Esophagus muscularis mucosa (tissue), 4 donors: ENCODE results near the gene AGAP1. TPM values are rescaled to one million over a fixed set of nuclear protein-coding genes. Genes with fewer than 3 reads are reported as not detected.

ENCODE experiments used
- DNase-seq: peaks from one replicate; pipeline ENCODE4 v3.0.0-alpha.2; 2017; ENCODE audit errors: extremely low spot score
- H3K27ac ChIP-seq, 4 donors: fragments of 200-600 bp; sonication (generic); replicated peaks in 1 of 4; 1 replicate in 3 of 4; 2 replicates in 1 of 4; pipeline ENCODE4 v1.5.1; 2016 to 2019; ENCODE audit warnings: mild to moderate bottlenecking in 1 of 4
- H3K27me3 ChIP-seq, 4 donors: fragments of 200-600 bp; sonication (generic); one replicate each; pipeline versions ENCODE4 v1.5.1 to v1.6.0; 2016 to 2019
- H3K36me3 ChIP-seq, 4 donors: fragments of 200-600 bp; sonication (generic); one replicate each; pipeline ENCODE4 v1.5.1; 2016 to 2019
- H3K4me1 ChIP-seq, 4 donors: fragments of 200-600 bp; sonication (generic); one replicate each; pipeline ENCODE4 v1.5.1; 2016 to 2019
- H3K4me3 ChIP-seq, 4 donors: fragments of 200-600 bp; sonication (generic); 1 replicate in 2 of 4; 2 replicates in 2 of 4; pipeline ENCODE4 v1.5.1; 2016 to 2019; ENCODE audit warnings: mild to moderate bottlenecking in 4 of 4, moderate library complexity in 1 of 4
- H3K9me3 ChIP-seq, 4 donors: fragments of 200-600 bp; sonication (generic); 1 replicate in 3 of 4; 2 replicates in 1 of 4; pipeline ENCODE4 v1.5.1; 2016 to 2019
- EP300 ChIP-seq: sonication (generic); formaldehyde crosslinking; IDR thresholded peaks from one replicate; pipeline ENCODE4 v1.6.1; 2017; ENCODE audit warnings: antibody characterized with exemption
- POLR2A ChIP-seq: fragments of 450-650 bp; IDR thresholded peaks from one replicate; pipeline ENCODE4 v1.6.1; 2017; ENCODE audit warnings: antibody characterized with exemption, moderate library complexity, mild to moderate bottlenecking, low read depth
- POLR2AphosphoS5 ChIP-seq, 2 donors: sonication (generic); formaldehyde crosslinking; IDR thresholded peaks; one replicate each; pipeline ENCODE4 v1.6.1; 2017; ENCODE audit warnings: antibody characterized with exemption in 2 of 2
- WGBS: methylation state at CpG from one replicate; pipeline ENCODE4 v1.1.5; 2018; 5-methylcytosine and 5-hydroxymethylcytosine counted together
- intact Hi-C: fragments of 100-400 bp; cut with DNase I; formaldehyde crosslinking; loops from one replicate; pipeline ENCODE4 v1.15.1; 2023
- total RNA-seq, 4 donors: library from RNA; depleted of rRNA; stranded (reverse); fragments of >200 nt; gene quantifications; one replicate each; pipeline versions ENCODE4 v1.1.0 to v1.2.1, GENCODE V29; 2016
- TF ChIP-seq, protein P1 (sequence below), 3 experiments: fragments of 200-600 bp in 2 of 3; fragments of 450-650 bp in 1 of 3; sonication (generic) in 2 of 3; IDR thresholded peaks; one replicate each; pipeline ENCODE4 v1.5.1; 2017 to 2019; ENCODE audit warnings: antibody characterized with exemption in 3 of 3, mild to moderate bottlenecking in 2 of 3, moderate library complexity in 1 of 3

The AGAP1 gene
- total RNA-seq, 4 donors from 2014 or later: 37.9 to 62.4 (median 47.2) TPM

GRCh38 chr2:235937526-235937925, 443.7 kb downstream of the AGAP1 start:
- Histone ChIP-seq H3K4me1 (peaks cover 0 to 13% (median 1%) of the 10 kb centered on the region in 4 donors), H3K27me3 (no peaks in the 10 kb centered on the region), H3K36me3 (peaks cover 0 to 41% (median 12%) of the 10 kb centered on the region in 4 donors), H3K9me3 (peaks cover 0 to 4% (median 0%) of the 10 kb centered on the region in 4 donors), H3K27ac (no peak overlapping the region), H3K4me3 (no peak overlapping the region)
- WGBS: 94% methylated on average over 12 of the region's 12 CpGs
- no peak for DNase-seq
- intact Hi-C loops: no loop called here
- TF ChIP-seq POLR2A (no peak), POLR2AphosphoS5 (IDR thresholded peaks at IDR 0.05) (no peak)
- TF ChIP-seq, protein P1, sequence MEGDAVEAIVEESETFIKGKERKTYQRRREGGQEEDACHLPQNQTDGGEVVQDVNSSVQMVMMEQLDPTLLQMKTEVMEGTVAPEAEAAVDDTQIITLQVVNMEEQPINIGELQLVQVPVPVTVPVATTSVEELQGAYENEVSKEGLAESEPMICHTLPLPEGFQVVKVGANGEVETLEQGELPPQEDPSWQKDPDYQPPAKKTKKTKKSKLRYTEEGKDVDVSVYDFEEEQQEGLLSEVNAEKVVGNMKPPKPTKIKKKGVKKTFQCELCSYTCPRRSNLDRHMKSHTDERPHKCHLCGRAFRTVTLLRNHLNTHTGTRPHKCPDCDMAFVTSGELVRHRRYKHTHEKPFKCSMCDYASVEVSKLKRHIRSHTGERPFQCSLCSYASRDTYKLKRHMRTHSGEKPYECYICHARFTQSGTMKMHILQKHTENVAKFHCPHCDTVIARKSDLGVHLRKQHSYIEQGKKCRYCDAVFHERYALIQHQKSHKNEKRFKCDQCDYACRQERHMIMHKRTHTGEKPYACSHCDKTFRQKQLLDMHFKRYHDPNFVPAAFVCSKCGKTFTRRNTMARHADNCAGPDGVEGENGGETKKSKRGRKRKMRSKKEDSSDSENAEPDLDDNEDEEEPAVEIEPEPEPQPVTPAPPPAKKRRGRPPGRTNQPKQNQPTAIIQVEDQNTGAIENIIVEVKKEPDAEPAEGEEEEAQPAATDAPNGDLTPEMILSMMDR (IDR thresholded peaks at IDR 0.05): no peak

- WGBS: 93% methylated on average over 11 of the region's 12 CpGs
- intact Hi-C loops: no loop called here
- H3K36me3 ChIP-seq: peaks cover 0 to 37% (median 8%) of the 10 kb centered on the region in 4 donors
Observed at GRCh38 chr2:235937936-235938335, 444.1 kb downstream of the AGAP1 start.

GRCh38 chr2:235938611-235939010, 444.8 kb downstream of the AGAP1 start:
- Histone ChIP-seq H3K9me3 (peaks cover 0 to 4% (median 0%) of the 10 kb centered on the region in 4 donors), H3K27ac (no peak overlapping the region), H3K4me1 (peaks cover 0 to 13% (median 1%) of the 10 kb centered on the region in 4 donors), H3K36me3 (peaks cover 0 to 35% (median 7%) of the 10 kb centered on the region in 4 donors), H3K4me3 (no peak overlapping the region), H3K27me3 (no peaks in the 10 kb centered on the region)
- intact Hi-C loops: no loop called here
- no peak for TF ChIP-seq POLR2AphosphoS5 (IDR thresholded peaks at IDR 0.05)
- DNase-seq: no peak
- 94% methylated on average over 14 of the region's 14 CpGs for WGBS

More at GRCh38 chr2:235937936-235938335, 444.1 kb downstream of the AGAP1 start:
- DNase-seq: no peak
- Histone ChIP-seq H3K27me3 (no peaks in the 10 kb centered on the region), H3K9me3 (peaks cover 0 to 4% (median 0%) of the 10 kb centered on the region in 4 donors), H3K4me3 (no peak overlapping the region), H3K4me1 (peaks cover 0 to 13% (median 1%) of the 10 kb centered on the region in 4 donors), H3K27ac (no peak overlapping the region)
- TF ChIP-seq POLR2A: no peak
- TF ChIP-seq, protein P1 (IDR thresholded peaks at IDR 0.05): no peak
- TF ChIP-seq POLR2AphosphoS5 (IDR thresholded peaks at IDR 0.05): no peak
- TF ChIP-seq EP300: no peak

- WGBS: 87% methylated on average over 6 of the region's 6 CpGs
- Histone ChIP-seq H3K4me1 (peaks cover 0 to 11% (median 0%) of the 10 kb centered on the region in 4 donors), H3K36me3 (peaks cover 0 to 29% (median 7%) of the 10 kb centered on the region in 4 donors), H3K4me3 (no peak overlapping the region), H3K27me3 (no peaks in the 10 kb centered on the region), H3K9me3 (peaks cover 0 to 4% (median 0%) of the 10 kb centered on the region in 4 donors), H3K27ac (no peak overlapping the region)
- intact Hi-C loops: no loop called here
- DNase-seq: no peak
- TF ChIP-seq EP300 (no peak), POLR2AphosphoS5 (IDR thresholded peaks at IDR 0.05) (no peak), POLR2A (no peak)
- TF ChIP-seq, protein P1 (IDR thresholded peaks at IDR 0.05): no peak
Observed at GRCh38 chr2:235939471-235939870, 445.6 kb downstream of the AGAP1 start.

DNA sequence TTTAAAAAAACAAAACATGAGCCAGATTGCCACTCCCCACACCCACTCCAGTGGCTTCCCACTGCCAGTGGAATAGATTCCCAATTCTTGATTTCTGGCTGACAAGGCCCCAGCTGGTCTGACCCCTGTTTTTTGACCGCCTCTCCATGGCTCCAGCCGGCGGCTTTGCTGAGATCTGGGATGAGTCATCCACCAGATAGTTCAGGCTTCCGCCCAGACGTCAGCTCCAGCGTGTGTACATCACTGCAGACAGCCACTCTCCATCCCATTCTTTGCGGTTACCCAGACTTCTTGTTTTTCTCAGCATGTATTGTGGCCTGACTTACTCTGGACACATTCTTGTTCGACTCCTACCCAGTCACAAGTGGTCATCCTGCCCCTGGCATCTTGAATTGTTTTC, 446.5 kb downstream of the AGAP1 start:
- Histone ChIP-seq H3K27me3 (no peaks in the 10 kb centered on the region), H3K36me3 (peaks cover 0 to 33% (median 7%) of the 10 kb centered on the region in 4 donors), H3K27ac (no peak overlapping the region), H3K9me3 (peaks cover 0 to 4% (median 0%) of the 10 kb centered on the region in 4 donors), H3K4me1 (peaks cover 0 to 9% (median 0%) of the 10 kb centered on the region in 4 donors), H3K4me3 (no peak overlapping the region)
- intact Hi-C loops: loop anchor here (10.0 kb wide), 1 partner anchor 156 kb away; no protein-coding TSS in a partner anchor
- WGBS: 82% methylated on average over 8 of the region's 8 CpGs
- no peak for DNase-seq
- TF ChIP-seq, protein P1 (IDR thresholded peaks at IDR 0.05): no peak
- TF ChIP-seq POLR2AphosphoS5 (IDR thresholded peaks at IDR 0.05): no peak
- TF ChIP-seq EP300: no peak
